ENCODE data around the gene NXNL1. TPM values are rescaled to one million over a fixed set of nuclear protein-coding genes. Genes with fewer than 3 reads are reported as not detected.

Gene NXNL1
- total and polyA plus RNA-seq, 2 of the 4 experiments (the other 2 are of a cell fraction): not detected

- no peak overlapping the region for H3K4ac ChIP-seq (ENCODE audit: low read depth, low read length)
- no peak overlapping the region for H3K56ac ChIP-seq (ENCODE audit: extremely low read depth, insufficient read depth, low read length)
- H3K9me1 ChIP-seq (ENCODE audit: insufficient read depth, low read length): no peaks in the 10 kb centered on the region
- in situ Hi-C loops (cut with MboI; ENCODE audit: low sequenced_read_pairs): no loop called here
- intact Hi-C loops (cut with micrococcal nuclease): no loop called here
- H2BK20ac ChIP-seq (ENCODE audit: low read depth, low read length): no peak overlapping the region
- BruUV-seq (replicated peaks): no TSS peak
- no peak overlapping the region for H4K91ac ChIP-seq (ENCODE audit: insufficient read depth, low read depth, low read length)
- DNase-seq: no peak
- no CpG with 5 or more reads among the region's 8 CpGs for WGBS, 2 experiments (ENCODE audit: extremely low coverage in 2 of 2, insufficient read length in 1 of 2)
- no peak overlapping the region for H3K14ac ChIP-seq (replicated peaks; ENCODE audit: low read depth, low read length)
- H4K8ac ChIP-seq (ENCODE audit: low read depth in 2 of 2, low read length in 2 of 2): no peak overlapping the region
- H3K27ac ChIP-seq (ENCODE audit: insufficient read depth, low read length): no peak overlapping the region
- H4K20me1 ChIP-seq (ENCODE audit: insufficient read depth, low read length): no peaks in the 10 kb centered on the region
- no peak overlapping the region for H2BK15ac ChIP-seq (ENCODE audit: low read depth, low read length)
- H3K9ac ChIP-seq (ENCODE audit: low read depth, low read length): no peak overlapping the region
- peak overlapping the region; percentile 65 for H2AK9ac ChIP-seq (replicated peaks; ENCODE audit: low read depth, low read length, poor library complexity)
- no peak overlapping the region for H2AK5ac ChIP-seq (ENCODE audit: low read depth, low read length)
- dilution Hi-C loops (cut with HindIII; ENCODE audit: low sequenced_read_pairs, unreplicated experiment): no loop called here
- H3K4me2 ChIP-seq (ENCODE audit: low read depth, low read length): no peak overlapping the region
- no peak overlapping the region for H4K5ac ChIP-seq (ENCODE audit: low read depth, low read length)
- peak; percentile 52 for TF ChIP-seq RAD21 (IDR thresholded peaks at IDR 0.05; ENCODE audit: low read length)
- peak; percentile 42 for TF ChIP-seq CTCF (conservative IDR thresholded peaks at IDR 0.05; ENCODE audit: low read depth, low read length)
- no peak for TF ChIP-seq MXI1 (IDR thresholded peaks at IDR 0.05; ENCODE audit: borderline replicate concordance, low read depth, low read length)
- TF ChIP-seq FOS (IDR thresholded peaks at IDR 0.05; ENCODE audit: low read depth, low read length): no peak
- TF ChIP-seq NFE2L2 (IDR thresholded peaks at IDR 0.05; ENCODE audit: low read depth, low read length): no peak
- no peak for TF ChIP-seq CHD1 (IDR thresholded peaks at IDR 0.05; ENCODE audit: low read depth, low read length)
- peak; percentile 35; the same call in 1 of the 2 replicates for TF ChIP-seq SMC3 (IDR thresholded peaks at IDR 0.05; ENCODE audit: low read depth, low read length)
- ChIA-PET POLR2A (ENCODE audit: unreplicated experiment) (no interaction called here), CTCF (interaction anchor here (0.5 to 0.9 kb wide), 3 partner anchors 20 to 988 kb away, joined by 3 to 4 read pairs (median 3); no protein-coding TSS in a partner anchor)
- H3K79me1 ChIP-seq (ENCODE audit: low read depth in 1 of 2, low read length in 2 of 2): no peaks in the 10 kb centered on the region
- no peak overlapping the region for H2BK120ac ChIP-seq (ENCODE audit: low read depth, low read length)
- no peak overlapping the region for H2AFZ ChIP-seq (replicated peaks; ENCODE audit: low read length, poor library complexity)
- H3K9me3 ChIP-seq (ENCODE audit: control insufficient read depth, insufficient read depth, low read length): no peaks in the 10 kb centered on the region
- peaks cover 2% of the 10 kb centered on the region for H3K27me3 ChIP-seq (ENCODE audit: control insufficient read depth, insufficient read depth, low read length)
- no peaks in the 10 kb centered on the region for H3K4me1 ChIP-seq (ENCODE audit: control insufficient read depth, insufficient read depth, low read length)
- no peaks in the 10 kb centered on the region for H3K36me3 ChIP-seq (ENCODE audit: control insufficient read depth, insufficient read depth, low read length)
- H2BK5ac ChIP-seq (ENCODE audit: low read depth, low read length, poor library complexity, severe bottlenecking): no peak overlapping the region
- H3K23ac ChIP-seq (ENCODE audit: low read depth, low read length): no peak overlapping the region
- no peak overlapping the region for H3K18ac ChIP-seq (ENCODE audit: low read depth, low read length)
- ATAC-seq (ENCODE audit: low read depth): peak; percentile 44
- H3K4me3 ChIP-seq (ENCODE audit: insufficient read depth, low read depth, low read length): no peak overlapping the region
These were observed 19.3 kb downstream of the NXNL1 start for GRCh38 chr19:17441241-17442021.

All from IMR-90 (cell line).